Thyroid gland (tissue), 4 donors: ENCODE measurements around the gene MAD1L1.

ENCODE experiments used
- CTCF ChIP-seq, 6 experiments: fragments of 200-600 bp in 3 of 6; fragments of 450-650 bp in 3 of 6; sonication (generic) in 3 of 6; IDR thresholded peaks; one replicate each; pipeline ENCODE4 v1.5.1; 2016 to 2019; ENCODE audit warnings: antibody characterized with exemption in 6 of 6, mild to moderate bottlenecking in 2 of 6, inconsistent platforms in 1 of 6, moderate library complexity in 1 of 6
- POLR2A ChIP-seq, 2 donors: fragments of 450-650 bp; IDR thresholded peaks; one replicate each; pipeline ENCODE4 v1.6.1; 2017; ENCODE audit warnings: antibody characterized with exemption in 2 of 2, mild to moderate bottlenecking in 2 of 2, moderate library complexity in 1 of 2

GRCh38 chr7:1843271-1843861 is 389.4 kb downstream of the MAD1L1 start:
- TF ChIP-seq CTCF (IDR thresholded peaks at IDR 0.05) (no peak), POLR2A (IDR thresholded peaks at IDR 0.05) (no peak)
